H1 (cell line): Measurements from ENCODE around the gene CLEC16A. TPM values are rescaled to one million over a fixed set of nuclear protein-coding genes. Genes with fewer than 3 reads are reported as not detected.

Experiments used
- CTCF ChIA-PET: fragments of 300-600 bp; sonication (Branson Sonifier 250); formaldehyde crosslinking; loops from one replicate; lab custom pipeline; 2021; ENCODE audit not compliant: partially characterized antibody; lab: Charles Lee
- POLR2A ChIA-PET: fragments of 300-600 bp; sonication (Branson Sonifier 250); formaldehyde crosslinking; loops from one replicate; lab custom pipeline; 2021; ENCODE audit warnings: inconsistent platforms; ENCODE audit not compliant: partially characterized antibody; lab: Charles Lee
- DNase-seq, 2 experiments: peaks; one replicate each; pipeline versions ENCODE4 v3.0.0 to v3.0.0-alpha.2; 2010 to 2022; ENCODE audit warnings: low spot score in 2 of 2, low read depth in 1 of 2, mixed read lengths in 1 of 2
- FAIRE-seq: peaks from 2 replicates; lab custom pipeline; 2011; peaks lifted over from hg19 to GRCh38; lab: Jason Lieb, UNC
- H2AFZ ChIP-seq: 2 replicates; pipeline ENCODE4 v1.8.1; 2012; ENCODE audit warnings: low read length, inconsistent platforms
- H2AK5ac ChIP-seq: 2 replicates; pipeline ENCODE4 v1.6.1; 2013; ENCODE audit warnings: low read depth, low read length
- H2BK120ac ChIP-seq: replicated peaks from 2 replicates; pipeline ENCODE3; 2013; ENCODE audit warnings: low read depth, low read length, inconsistent platforms
- H2BK12ac ChIP-seq: 2 replicates; pipeline ENCODE4 v1.6.1; 2013; ENCODE audit warnings: low read depth, low read length
- H2BK15ac ChIP-seq: 2 replicates; pipeline ENCODE4 v1.6.1; 2013; ENCODE audit warnings: low read length
- H2BK20ac ChIP-seq: 2 replicates; pipeline ENCODE4 v1.6.1; 2013; ENCODE audit warnings: low read length
- H2BK5ac ChIP-seq: 2 replicates; pipeline ENCODE4 v1.6.1; 2013; ENCODE audit warnings: low read depth, low read length
- H3K14ac ChIP-seq: 2 replicates; pipeline ENCODE4 v1.6.1; 2013; ENCODE audit warnings: inconsistent platforms; ENCODE audit not compliant: insufficient read length
- H3K18ac ChIP-seq: 2 replicates; pipeline ENCODE4 v1.6.1; 2013; ENCODE audit warnings: low read length; ENCODE audit errors: extremely low read depth
- H3K23ac ChIP-seq: 2 replicates; pipeline ENCODE4 v1.6.1; 2013; ENCODE audit warnings: inconsistent platforms; ENCODE audit not compliant: insufficient read length
- H3K23me2 ChIP-seq: 2 replicates; pipeline ENCODE4 v1.6.1; 2013; ENCODE audit warnings: low read depth, low read length
- H3K27ac ChIP-seq: 2 replicates; pipeline ENCODE4 v1.6.1; 2011; ENCODE audit warnings: low read depth, low read length, inconsistent platforms
- H3K27me3 ChIP-seq, 4 experiments: replicated peaks in 1 of 4; 1 replicate in 1 of 4; 2 replicates in 3 of 4; pipeline versions ENCODE4 v1.6.1 to v1.8.1; 2011 to 2013; ENCODE audit warnings: low read length in 3 of 4, mild to moderate bottlenecking in 3 of 4, inconsistent platforms in 2 of 4, mixed read lengths in 2 of 4, moderate library complexity in 1 of 4; ENCODE audit not compliant: control insufficient read depth in 3 of 4, insufficient read depth in 3 of 4; ENCODE audit errors: extremely low read depth in 1 of 4
- H3K36me3 ChIP-seq, 4 experiments: 2 replicates each; pipeline versions ENCODE4 v1.6.1 to v1.8.1; 2011 to 2013; ENCODE audit warnings: mild to moderate bottlenecking in 4 of 4, low read length in 3 of 4, moderate library complexity in 2 of 4, control low read depth in 1 of 4, inconsistent platforms in 1 of 4; ENCODE audit not compliant: insufficient read depth in 4 of 4, control insufficient read depth in 2 of 4
- H3K4ac ChIP-seq: replicated peaks from 2 replicates; pipeline ENCODE3; 2013; ENCODE audit warnings: low read length, low read depth, mixed read lengths, inconsistent platforms; ENCODE audit not compliant: insufficient read length
- H3K4me1 ChIP-seq, 4 experiments: replicated peaks in 1 of 4; 1 replicate in 1 of 4; 2 replicates in 3 of 4; pipeline versions ENCODE4 v1.6.1 to v1.8.1; 2011 to 2013; ENCODE audit warnings: low read length in 3 of 4, inconsistent platforms in 2 of 4, mixed read lengths in 1 of 4; ENCODE audit not compliant: insufficient read depth in 4 of 4, control insufficient read depth in 3 of 4
- H3K4me2 ChIP-seq, 2 experiments: 2 replicates each; pipeline versions ENCODE4 v1.6.1 to v1.8.1; 2011 to 2013; ENCODE audit warnings: low read depth in 2 of 2, low read length in 2 of 2, control low read depth in 1 of 2, inconsistent platforms in 1 of 2, mild to moderate bottlenecking in 1 of 2; ENCODE audit not compliant: insufficient read depth in 1 of 2
- H3K4me3 ChIP-seq, 4 experiments: fragments of 200-600, 300-600 bp in 1 of 4; sonication (generic), shearing (Covaris generic), sonication (Bioruptor Twin) in 1 of 4; 2 replicates each; pipeline versions ENCODE4 v1.5.1 to v1.8.1; 2011 to 2016; ENCODE audit warnings: low read length in 4 of 4, low read depth in 3 of 4, control low read depth in 2 of 4, inconsistent platforms in 2 of 4, mild to moderate bottlenecking in 2 of 4, mixed read lengths in 1 of 4, moderate library complexity in 1 of 4; ENCODE audit not compliant: insufficient read depth in 2 of 4; ENCODE audit errors: extremely low read depth in 1 of 4
- H3K56ac ChIP-seq: replicated peaks from 2 replicates; pipeline ENCODE3; 2013; ENCODE audit warnings: low read depth, mild to moderate bottlenecking, mixed read lengths, low read length, inconsistent platforms; ENCODE audit not compliant: insufficient read length
- H3K79me1 ChIP-seq: 2 replicates; pipeline ENCODE4 v1.6.1; 2013; ENCODE audit warnings: low read depth, low read length, control low read depth
- H3K79me2 ChIP-seq, 2 experiments: 2 replicates each; pipeline versions ENCODE4 v1.6.1 to v1.8.1; 2012 to 2013; ENCODE audit warnings: low read length in 2 of 2, mild to moderate bottlenecking in 2 of 2, inconsistent platforms in 1 of 2; ENCODE audit not compliant: insufficient read depth in 2 of 2, control insufficient read depth in 1 of 2
- H3K9ac ChIP-seq, 4 experiments: replicated peaks in 1 of 4; 1 replicate in 1 of 4; 2 replicates in 3 of 4; pipeline versions ENCODE4 v1.6.1 to v1.8.1; 2011 to 2013; ENCODE audit warnings: low read depth in 3 of 4, low read length in 3 of 4, control low read depth in 2 of 4, mild to moderate bottlenecking in 2 of 4, moderate library complexity in 2 of 4, inconsistent platforms in 1 of 4; ENCODE audit errors: extremely low read depth in 1 of 4
- H3K9me3 ChIP-seq, 2 experiments: 2 replicates each; pipeline versions ENCODE4 v1.6.1 to v1.8.1; 2012 to 2013; ENCODE audit warnings: mild to moderate bottlenecking in 2 of 2, moderate library complexity in 2 of 2, control low read depth in 1 of 2, inconsistent platforms in 1 of 2, low read depth in 1 of 2, low read length in 1 of 2, mixed read lengths in 1 of 2; ENCODE audit not compliant: insufficient read depth in 2 of 2
- H4K20me1 ChIP-seq, 2 experiments: replicated peaks in 1 of 2; 2 replicates each; pipeline versions ENCODE3 to v1.8.1; 2011 to 2013; ENCODE audit warnings: inconsistent platforms in 2 of 2, low read length in 2 of 2, mild to moderate bottlenecking in 1 of 2; ENCODE audit not compliant: insufficient read depth in 2 of 2, control insufficient read depth in 1 of 2
- H4K5ac ChIP-seq: 2 replicates; pipeline ENCODE4 v1.6.1; 2013; ENCODE audit warnings: low read length, low read depth, mixed read lengths, inconsistent platforms; ENCODE audit not compliant: insufficient read length
- H4K8ac ChIP-seq: 2 replicates; pipeline ENCODE4 v1.8.0; 2013; ENCODE audit warnings: mild to moderate bottlenecking, moderate library complexity, low read length, inconsistent platforms; ENCODE audit not compliant: insufficient read depth; ENCODE audit errors: extremely low read depth
- H4K91ac ChIP-seq: replicated peaks from 2 replicates; pipeline ENCODE3; 2013; ENCODE audit warnings: low read length, mixed read lengths, inconsistent platforms; ENCODE audit not compliant: insufficient read length
- CBX8 ChIP-seq: fragments of 300-800, 300-1000 bp; sonication (generic); IDR thresholded peaks from 2 replicates; pipeline ENCODE4 v1.7.1; 2016; ENCODE audit warnings: low read depth, low read length, borderline replicate concordance
- CREB1 ChIP-seq: IDR thresholded peaks from 2 replicates; pipeline ENCODE4 v1.6.1; 2012; ENCODE audit warnings: inconsistent platforms
- EP300 ChIP-seq, 2 experiments: IDR thresholded peaks; 1 replicate in 1 of 2; 2 replicates in 1 of 2; pipeline ENCODE4 v1.6.1; 2011 to 2012; ENCODE audit warnings: low read depth in 2 of 2, low read length in 2 of 2, mild to moderate bottlenecking in 2 of 2, borderline replicate concordance in 1 of 2, inconsistent platforms in 1 of 2, moderate library complexity in 1 of 2
- SP2 ChIP-seq: IDR thresholded peaks from 2 replicates; pipeline ENCODE4 v1.6.1; 2012; ENCODE audit warnings: mild to moderate bottlenecking, low read length, inconsistent platforms
- TBP ChIP-seq: IDR thresholded peaks from 2 replicates; pipeline ENCODE4 v1.6.1; 2011; ENCODE audit warnings: low read depth, low read length, improper control_type of control experiment
- YY1 ChIP-seq: IDR thresholded peaks from 2 replicates; pipeline ENCODE4 v1.6.1; 2011; ENCODE audit warnings: low read depth, mild to moderate bottlenecking, low read length
- ZNF274 ChIP-seq: IDR thresholded peaks from 2 replicates; pipeline ENCODE4 v1.7.0; 2012; ENCODE audit warnings: low read length, borderline replicate concordance; ENCODE audit errors: extremely low read depth
- WGBS, 2 experiments: shearing (Covaris generic) in 1 of 2; methylation state at CpG; one replicate each; pipeline versions ENCODE4 v1.1.6 to v1.1.7; 2013 to 2015; ENCODE audit warnings: low lambda C conversion rate in 2 of 2, mixed read lengths in 2 of 2, inconsistent platforms in 1 of 2, low coverage in 1 of 2, missing lambda C conversion rate in 1 of 2; ENCODE audit not compliant: insufficient replicate concordance in 2 of 2, insufficient coverage in 1 of 2, insufficient read length in 1 of 2; ENCODE audit errors: extremely low coverage in 1 of 2, missing lambda C conversion rate in 1 of 2; 5-methylcytosine and 5-hydroxymethylcytosine counted together
- polyA plus RNA-seq, 7 experiments: library from polyadenylated mRNA; depleted of rRNA in 3 of 7; stranded (reverse) in 5 of 7; unstranded in 2 of 7; fragments of >200 nt in 5 of 7; fragments of 200-250 nt in 2 of 7; gene quantifications; 1 replicate in 5 of 7; 2 replicates in 1 of 7; 4 replicates in 1 of 7; pipeline versions ENCODE4 v1.2.1 to v1.2.3, GENCODE V29; 2011 to 2013; ENCODE audit warnings: missing spikeins in 2 of 7, mixed read lengths in 2 of 7
- total RNA-seq: library from RNA; stranded (reverse); fragmentation: NEBNext Ultra II Directional; extraction: Animal tissue kit (Norgen Biotek cat#: 25700); gene quantifications from 2 replicates; pipeline ENCODE4 v1.2.1, GENCODE V29; 2021
- TF ChIP-seq, protein P1 (sequence below): IDR thresholded peaks from 2 replicates; pipeline ENCODE4 v1.6.1; 2012; ENCODE audit warnings: inconsistent platforms

Gene CLEC16A
- total and polyA plus RNA-seq, 2 of the 8 experiments (the other 6 are each of a cell fraction or from before 2014, with no cell fraction given), result 7.6 to 19.3 TPM

DNA sequence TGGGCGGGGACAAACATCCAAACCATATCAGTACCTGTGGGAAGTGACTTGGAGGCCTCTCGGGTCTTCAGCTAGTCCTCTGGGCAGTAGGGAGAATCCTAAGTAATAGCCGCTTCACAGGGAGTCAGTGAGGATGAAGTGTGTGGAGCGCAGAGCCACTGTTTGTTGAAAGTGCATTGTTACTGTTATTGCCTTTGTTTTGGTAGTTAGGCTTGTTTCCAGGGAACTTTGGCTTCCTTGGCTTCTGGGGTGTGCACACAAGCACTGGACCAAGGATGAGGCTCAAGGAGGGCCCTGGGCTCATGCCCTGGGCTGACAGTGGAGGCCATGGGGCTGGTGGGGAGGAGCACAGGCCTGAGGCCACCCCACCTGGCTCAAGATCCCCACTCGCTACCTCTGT is 141.6 kb downstream of the CLEC16A start:
- Histone ChIP-seq H2AFZ (no peak overlapping the region), H2BK20ac (no peak overlapping the region), H3K27me3 (no peaks in the 10 kb centered on the region), H3K4me3 (no peak overlapping the region), H3K23me2 (no peaks in the 10 kb centered on the region), H3K4me1 (peaks cover 0 to 9% (median 1%) of the 10 kb centered on the region in 4 experiments; a peak in 2 of 7 replicates), H2BK5ac (no peak overlapping the region), H3K79me1 (no peaks in the 10 kb centered on the region), H3K9me3 (no peaks in the 10 kb centered on the region), H2BK15ac (no peak overlapping the region), H4K20me1 (no peaks in the 10 kb centered on the region), H2BK120ac (no peak overlapping the region), H3K9ac (no peak overlapping the region), H3K4ac (peak overlapping the region; percentile 17), H4K5ac (no peak overlapping the region), H3K18ac (no peak overlapping the region), H2BK12ac (no peak overlapping the region), H3K79me2 (no peaks in the 10 kb centered on the region), H3K14ac (no peak overlapping the region), H3K56ac (no peak overlapping the region), H4K8ac (no peak overlapping the region), H3K23ac (no peak overlapping the region), H3K36me3 (no peaks in the 10 kb centered on the region), H2AK5ac (no peak overlapping the region), H3K4me2 (no peak overlapping the region), H4K91ac (no peak overlapping the region), H3K27ac (no peak overlapping the region)
- DNase-seq (no peak), FAIRE-seq (no peak)
- TF ChIP-seq ZNF274, result no peak
- no peak for TF ChIP-seq EP300 (IDR thresholded peaks at IDR 0.05; ENCODE audit: borderline replicate concordance in 1 of 2, low read depth in 2 of 2, low read length in 2 of 2)
- TF ChIP-seq CBX8, result no peak
- no peak for TF ChIP-seq SP2
- TF ChIP-seq TBP, result no peak
- TF ChIP-seq, protein P1, sequence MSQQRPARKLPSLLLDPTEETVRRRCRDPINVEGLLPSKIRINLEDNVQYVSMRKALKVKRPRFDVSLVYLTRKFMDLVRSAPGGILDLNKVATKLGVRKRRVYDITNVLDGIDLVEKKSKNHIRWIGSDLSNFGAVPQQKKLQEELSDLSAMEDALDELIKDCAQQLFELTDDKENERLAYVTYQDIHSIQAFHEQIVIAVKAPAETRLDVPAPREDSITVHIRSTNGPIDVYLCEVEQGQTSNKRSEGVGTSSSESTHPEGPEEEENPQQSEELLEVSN, result no peak
- no peak for TF ChIP-seq YY1
- no peak for TF ChIP-seq CREB1
- ChIA-PET CTCF (interaction anchor here (0.9 kb wide), 1 partner anchor 99 kb away, joined by 4 read pairs; no protein-coding TSS in a partner anchor), POLR2A (interaction anchor here (1.2 kb wide), 1 partner anchor 120 kb away, joined by 3 read pairs; no protein-coding TSS in a partner anchor)
- 95% methylated on average over 5 of the region's 5 CpGs; no CpG with 5 or more reads in 1 of the 2 experiments for WGBS, 2 experiments
